B cell (primary cell): Measurements from ENCODE around the gene JMY.

Experiments
- EZH2 ChIP-seq: IDR thresholded peaks from 2 replicates; pipeline ENCODE4 v1.6.1; 2012; ENCODE audit warnings: borderline replicate concordance, low read depth, mild to moderate bottlenecking, moderate library complexity, low read length; ENCODE audit not compliant: insufficient read depth, poor library complexity, severe bottlenecking
- TF ChIP-seq, protein P1 (sequence below): fragments of 200-600 bp; IDR thresholded peaks from one replicate; pipeline ENCODE4 v1.8.0; 2022; ENCODE audit warnings: antibody characterized with exemption, mild to moderate bottlenecking

- TF ChIP-seq, protein P1, sequence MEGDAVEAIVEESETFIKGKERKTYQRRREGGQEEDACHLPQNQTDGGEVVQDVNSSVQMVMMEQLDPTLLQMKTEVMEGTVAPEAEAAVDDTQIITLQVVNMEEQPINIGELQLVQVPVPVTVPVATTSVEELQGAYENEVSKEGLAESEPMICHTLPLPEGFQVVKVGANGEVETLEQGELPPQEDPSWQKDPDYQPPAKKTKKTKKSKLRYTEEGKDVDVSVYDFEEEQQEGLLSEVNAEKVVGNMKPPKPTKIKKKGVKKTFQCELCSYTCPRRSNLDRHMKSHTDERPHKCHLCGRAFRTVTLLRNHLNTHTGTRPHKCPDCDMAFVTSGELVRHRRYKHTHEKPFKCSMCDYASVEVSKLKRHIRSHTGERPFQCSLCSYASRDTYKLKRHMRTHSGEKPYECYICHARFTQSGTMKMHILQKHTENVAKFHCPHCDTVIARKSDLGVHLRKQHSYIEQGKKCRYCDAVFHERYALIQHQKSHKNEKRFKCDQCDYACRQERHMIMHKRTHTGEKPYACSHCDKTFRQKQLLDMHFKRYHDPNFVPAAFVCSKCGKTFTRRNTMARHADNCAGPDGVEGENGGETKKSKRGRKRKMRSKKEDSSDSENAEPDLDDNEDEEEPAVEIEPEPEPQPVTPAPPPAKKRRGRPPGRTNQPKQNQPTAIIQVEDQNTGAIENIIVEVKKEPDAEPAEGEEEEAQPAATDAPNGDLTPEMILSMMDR = no peak
- TF ChIP-seq EZH2 = no peak
Measured at GRCh38 chr5:79346420-79346824, 110.5 kb downstream of the JMY start.
